Measurements from ENCODE around the gene RRAS.

RRAS gene

DNA sequence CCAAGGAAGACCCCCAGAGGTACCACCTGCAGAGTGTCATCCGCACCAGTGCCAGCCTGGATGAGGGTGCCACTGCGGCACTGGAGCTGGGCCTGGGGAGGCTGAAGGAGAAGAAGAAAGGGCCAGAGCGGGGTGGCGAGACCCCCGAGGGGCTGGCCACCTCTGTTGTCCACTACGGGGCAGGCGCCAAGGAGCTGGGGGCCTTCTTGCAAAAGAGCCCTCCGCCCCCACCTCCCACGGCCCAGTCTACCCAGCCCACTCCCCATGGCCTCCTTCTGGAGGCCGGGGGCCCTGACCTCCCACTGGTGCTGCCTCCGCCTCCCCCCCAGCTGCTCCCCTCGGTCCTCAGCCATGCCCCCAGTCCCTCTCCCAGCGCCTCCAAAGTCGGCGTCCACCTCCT, 43.5 kb downstream of the RRAS start:
- no peak for DNase-seq (ENCODE audit: low read depth)
- TF ChIP-seq, protein P1, sequence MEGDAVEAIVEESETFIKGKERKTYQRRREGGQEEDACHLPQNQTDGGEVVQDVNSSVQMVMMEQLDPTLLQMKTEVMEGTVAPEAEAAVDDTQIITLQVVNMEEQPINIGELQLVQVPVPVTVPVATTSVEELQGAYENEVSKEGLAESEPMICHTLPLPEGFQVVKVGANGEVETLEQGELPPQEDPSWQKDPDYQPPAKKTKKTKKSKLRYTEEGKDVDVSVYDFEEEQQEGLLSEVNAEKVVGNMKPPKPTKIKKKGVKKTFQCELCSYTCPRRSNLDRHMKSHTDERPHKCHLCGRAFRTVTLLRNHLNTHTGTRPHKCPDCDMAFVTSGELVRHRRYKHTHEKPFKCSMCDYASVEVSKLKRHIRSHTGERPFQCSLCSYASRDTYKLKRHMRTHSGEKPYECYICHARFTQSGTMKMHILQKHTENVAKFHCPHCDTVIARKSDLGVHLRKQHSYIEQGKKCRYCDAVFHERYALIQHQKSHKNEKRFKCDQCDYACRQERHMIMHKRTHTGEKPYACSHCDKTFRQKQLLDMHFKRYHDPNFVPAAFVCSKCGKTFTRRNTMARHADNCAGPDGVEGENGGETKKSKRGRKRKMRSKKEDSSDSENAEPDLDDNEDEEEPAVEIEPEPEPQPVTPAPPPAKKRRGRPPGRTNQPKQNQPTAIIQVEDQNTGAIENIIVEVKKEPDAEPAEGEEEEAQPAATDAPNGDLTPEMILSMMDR (conservative IDR thresholded peaks at IDR 0.05; ENCODE audit: control insufficient read depth, insufficient read depth, low read depth, low read length) = no peak
- H3K4me3 ChIP-seq (ENCODE audit: control insufficient read depth, low read depth, low read length) = no peak overlapping the region

DNA sequence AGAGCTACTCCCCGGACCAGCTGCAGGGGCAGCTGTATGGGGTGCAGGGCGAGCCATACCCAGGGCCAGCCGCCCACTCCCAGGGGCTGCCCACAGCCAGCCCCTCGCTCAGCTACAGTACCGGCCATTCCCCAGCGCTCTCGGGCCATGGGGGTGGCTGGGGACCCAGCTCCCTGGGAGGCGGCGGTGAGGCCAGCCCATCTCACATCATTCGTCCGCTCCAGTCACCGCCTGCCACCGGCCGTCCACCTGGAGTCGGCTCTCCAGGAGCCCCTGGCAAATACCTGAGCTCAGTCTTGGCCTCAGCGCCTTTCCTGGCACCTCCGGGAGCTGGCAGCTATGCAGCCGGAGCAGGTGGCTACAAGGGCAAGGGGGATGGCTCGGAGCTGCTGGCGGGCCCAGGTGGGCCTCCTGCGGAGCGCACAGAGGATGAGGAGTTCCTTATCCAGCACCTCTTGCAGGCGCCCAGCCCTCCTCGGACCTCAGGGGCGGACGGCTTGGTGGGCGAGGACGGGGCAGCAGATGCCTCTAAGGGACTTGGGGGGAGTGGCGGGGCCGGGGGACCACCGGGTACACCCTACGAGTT, 44.0 kb downstream of the RRAS start:
- no peak overlapping the region for H3K4me3 ChIP-seq (ENCODE audit: control insufficient read depth, low read depth, low read length)
- DNase-seq (ENCODE audit: low read depth) = no peak
- TF ChIP-seq, protein P1 (conservative IDR thresholded peaks at IDR 0.05; ENCODE audit: control insufficient read depth, insufficient read depth, low read depth, low read length) = no peak

DNA sequence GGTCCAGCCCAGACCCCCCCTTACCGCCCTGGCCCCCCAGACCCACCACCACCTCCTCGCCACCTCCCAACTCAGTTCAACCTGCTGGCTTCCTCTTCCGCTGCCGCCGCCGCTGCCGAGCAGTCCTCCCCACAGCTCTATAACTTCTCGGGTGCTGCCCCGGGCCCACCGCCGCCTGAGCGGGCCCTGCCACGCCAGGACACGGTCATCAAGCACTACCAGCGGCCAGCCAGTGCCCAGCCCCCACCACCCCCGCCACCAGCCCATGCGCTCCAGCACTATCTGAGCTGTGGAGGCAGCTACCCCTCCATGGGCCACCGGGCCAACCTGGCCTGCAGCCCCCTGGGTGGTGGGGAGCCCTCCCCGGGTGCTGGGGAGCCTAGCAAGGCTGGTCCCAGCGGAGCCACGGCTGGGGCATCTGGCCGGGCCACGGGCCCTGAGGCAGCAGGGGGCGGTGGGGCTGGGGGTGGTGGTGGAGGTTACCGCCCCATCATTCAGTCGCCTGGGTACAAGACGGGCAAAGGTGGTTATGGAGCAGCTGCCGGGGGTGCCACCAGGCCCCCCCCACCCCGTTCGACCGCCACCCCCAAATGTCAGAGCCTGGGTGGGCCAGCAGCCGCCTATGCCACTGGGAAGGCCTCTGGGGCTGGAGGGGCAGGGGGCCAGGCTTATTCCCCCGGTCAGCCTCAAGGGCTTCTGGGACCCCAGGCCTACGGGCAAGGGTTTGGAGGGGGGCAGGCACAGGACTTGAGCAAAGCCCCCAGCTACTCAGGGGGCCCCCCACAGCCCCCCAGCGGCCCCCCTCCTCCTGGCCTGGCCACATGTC, 44.7 kb downstream of the RRAS start:
- TF ChIP-seq, protein P1 (conservative IDR thresholded peaks at IDR 0.05; ENCODE audit: control insufficient read depth, insufficient read depth, low read depth, low read length) = no peak
- DNase-seq (ENCODE audit: low read depth) = no peak
- no peak overlapping the region for H3K4me3 ChIP-seq (ENCODE audit: control insufficient read depth, low read depth, low read length)

DNA sequence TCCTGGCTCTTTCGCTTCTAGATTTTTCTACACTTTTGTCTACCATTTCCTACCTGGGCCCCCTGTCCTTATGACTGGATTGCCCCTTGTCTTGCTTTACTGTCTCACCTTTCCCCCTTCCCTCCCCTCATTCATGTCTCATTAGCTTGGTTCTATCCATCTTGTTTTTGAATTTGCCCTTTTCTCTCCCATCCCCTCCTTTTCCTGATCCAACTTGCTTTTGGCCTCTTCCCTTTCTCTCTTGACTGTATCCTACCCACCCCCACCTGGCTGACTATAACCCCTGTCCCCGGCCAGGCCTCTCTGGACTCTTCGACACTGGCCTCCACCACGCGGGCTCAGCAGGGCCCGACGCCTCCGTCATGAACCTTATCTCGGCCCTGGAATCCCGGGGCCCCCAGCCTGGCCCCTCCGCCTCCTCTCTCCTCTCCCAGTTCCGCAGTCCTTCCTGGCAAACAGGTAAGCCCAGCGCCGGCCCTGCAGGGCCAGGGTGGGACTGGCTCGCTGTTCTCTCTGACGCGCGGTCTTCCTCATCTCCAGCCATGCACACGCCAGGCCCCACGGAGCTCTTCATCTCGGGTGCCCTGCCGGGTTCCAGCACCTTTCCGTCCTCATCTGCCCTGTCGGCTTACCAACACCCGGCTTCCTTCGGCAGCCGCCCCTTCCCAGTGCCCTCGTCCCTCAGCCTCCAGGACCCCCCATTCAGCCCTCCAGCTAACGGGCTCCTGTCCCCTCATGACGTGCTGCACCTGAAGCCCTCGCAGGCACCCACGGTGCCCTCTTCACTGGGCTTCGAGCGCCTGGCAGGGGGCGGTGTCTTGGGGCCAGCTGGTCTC, 45.6 kb downstream of the RRAS start:
- TF ChIP-seq, protein P1 (conservative IDR thresholded peaks at IDR 0.05; ENCODE audit: control insufficient read depth, insufficient read depth, low read depth, low read length) = no peak
- no peak for DNase-seq (ENCODE audit: low read depth)
- H3K4me3 ChIP-seq (ENCODE audit: control insufficient read depth, low read depth, low read length) = no peak overlapping the region

DNA sequence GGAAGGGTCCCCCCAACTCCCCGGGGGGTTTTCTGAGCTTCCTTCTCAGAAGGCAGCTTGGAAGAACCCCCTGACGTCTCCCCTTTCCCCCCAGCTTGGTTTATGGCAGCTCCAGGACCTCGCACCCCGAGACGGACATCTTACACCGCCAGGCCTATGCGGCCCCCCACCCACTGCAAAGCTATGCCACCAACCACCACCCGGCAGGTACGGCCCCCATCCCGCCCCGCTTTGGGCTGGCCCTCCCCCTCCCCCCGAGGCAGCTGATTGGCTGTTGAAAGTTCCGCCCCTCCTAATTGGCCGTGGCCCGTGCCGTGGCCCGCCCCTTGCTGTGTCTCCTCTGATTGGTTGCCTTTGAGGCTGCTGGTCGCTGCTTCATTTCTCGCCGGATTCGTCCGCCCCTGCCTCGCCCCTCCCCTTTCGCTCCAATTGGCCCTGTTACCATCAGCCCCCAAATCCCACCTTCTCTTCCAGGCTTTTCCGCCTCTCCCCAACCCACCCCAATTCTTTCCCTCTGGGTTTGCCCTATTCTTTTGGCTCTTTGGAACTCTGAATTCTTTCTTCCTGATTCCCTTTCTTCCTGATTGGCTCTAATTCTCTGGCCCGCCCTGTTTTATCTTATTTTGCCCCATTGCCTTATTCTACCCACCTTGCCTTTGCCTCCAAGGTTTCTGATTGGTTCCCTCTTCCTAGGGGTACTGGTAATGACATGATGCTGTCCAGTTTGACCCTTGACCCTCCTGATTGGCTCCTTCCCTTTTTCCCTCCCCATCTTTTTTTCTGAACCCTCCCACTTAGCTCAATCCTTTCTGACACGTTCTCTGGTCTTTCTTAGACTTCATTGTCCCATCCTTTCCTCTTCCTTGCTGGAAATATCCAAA, 46.5 kb downstream of the RRAS start:
- H3K4me3 ChIP-seq (ENCODE audit: control insufficient read depth, low read depth, low read length) = peak overlapping the region; percentile 79
- TF ChIP-seq, protein P1 (conservative IDR thresholded peaks at IDR 0.05; ENCODE audit: control insufficient read depth, insufficient read depth, low read depth, low read length) = no peak
- peak; percentile 89 for DNase-seq (ENCODE audit: low read depth)

All from fibroblast of mammary gland (primary cell).